Activated naive CD8-positive, alpha-beta T cell (primary cell): Measurements from ENCODE around the gene TMTC3.
A peak's percentile ranks its signal among the peaks of the same experiment; 100 is the strongest.

Experiments
- H3K27ac Mint-ChIP-seq: one replicate; pipeline ENCODE4 v1.8.0; 2021; ENCODE audit warnings: mixed read lengths
- H3K27me3 Mint-ChIP-seq: one replicate; pipeline ENCODE4 v1.8.0; 2021; ENCODE audit warnings: mixed read lengths
- H3K36me3 Mint-ChIP-seq: one replicate; pipeline ENCODE4 v1.8.0; 2021; ENCODE audit warnings: mixed read lengths
- H3K4me1 Mint-ChIP-seq: one replicate; pipeline ENCODE4 v1.8.0; 2021; ENCODE audit warnings: low read depth, mixed read lengths
- H3K4me3 Mint-ChIP-seq: one replicate; pipeline ENCODE4 v1.8.0; 2021; ENCODE audit warnings: mild to moderate bottlenecking, mixed read lengths
- H3K9me3 Mint-ChIP-seq: one replicate; pipeline ENCODE4 v1.8.0; 2021; ENCODE audit warnings: low read depth, mixed read lengths

Gene TMTC3

DNA sequence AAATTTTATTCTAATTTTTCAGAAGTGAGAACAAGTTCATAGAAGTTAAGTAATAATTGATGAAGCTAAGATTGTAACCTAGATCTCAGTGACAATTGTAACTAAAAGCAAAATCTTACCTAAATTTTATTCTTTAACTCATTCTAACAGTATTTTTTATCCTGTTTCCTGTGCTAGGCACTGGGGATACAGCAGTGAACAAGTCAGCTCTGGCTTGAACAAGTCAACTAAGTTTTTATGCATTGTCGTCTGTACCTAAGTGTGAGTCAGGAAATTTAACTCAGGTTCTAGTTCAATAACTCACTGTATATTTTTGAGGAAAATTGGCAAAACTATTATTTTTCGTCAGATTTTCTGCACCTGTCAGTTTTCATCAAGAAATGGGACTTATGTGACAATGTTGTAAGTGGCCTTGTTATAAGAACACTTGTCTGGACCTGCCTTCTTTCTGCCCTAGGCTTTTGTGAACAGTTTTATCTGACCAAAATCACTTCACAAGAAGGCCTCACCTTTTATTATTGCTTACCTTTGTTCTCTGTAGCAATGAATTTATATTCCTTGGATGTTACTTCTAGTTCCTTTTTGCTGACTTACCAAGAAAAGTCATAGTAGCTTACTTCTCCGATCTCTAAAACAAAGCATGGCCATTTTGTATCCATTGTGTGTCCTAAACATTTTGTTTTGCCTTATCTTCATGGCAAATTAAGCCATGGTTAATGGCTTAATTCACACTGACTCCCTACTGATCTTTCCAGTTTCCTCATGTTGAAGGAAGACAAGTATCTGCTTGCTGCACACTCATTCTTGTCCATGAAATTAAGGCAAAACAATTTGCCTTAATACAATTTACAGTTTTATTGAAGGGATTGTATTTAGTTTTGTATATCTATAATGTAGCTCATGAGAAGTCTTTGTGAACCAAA, 2.7 kb downstream of the TMTC3 start:
- Mint-ChIP-seq H3K27me3 (no peaks in the 10 kb centered on the region), H3K27ac (no peak overlapping the region), H3K4me1 (peaks cover 47% of the 10 kb centered on the region), H3K4me3 (peak overlapping the region; percentile 60), H3K36me3 (peaks cover 6% of the 10 kb centered on the region), H3K9me3 (no peaks in the 10 kb centered on the region)

DNA sequence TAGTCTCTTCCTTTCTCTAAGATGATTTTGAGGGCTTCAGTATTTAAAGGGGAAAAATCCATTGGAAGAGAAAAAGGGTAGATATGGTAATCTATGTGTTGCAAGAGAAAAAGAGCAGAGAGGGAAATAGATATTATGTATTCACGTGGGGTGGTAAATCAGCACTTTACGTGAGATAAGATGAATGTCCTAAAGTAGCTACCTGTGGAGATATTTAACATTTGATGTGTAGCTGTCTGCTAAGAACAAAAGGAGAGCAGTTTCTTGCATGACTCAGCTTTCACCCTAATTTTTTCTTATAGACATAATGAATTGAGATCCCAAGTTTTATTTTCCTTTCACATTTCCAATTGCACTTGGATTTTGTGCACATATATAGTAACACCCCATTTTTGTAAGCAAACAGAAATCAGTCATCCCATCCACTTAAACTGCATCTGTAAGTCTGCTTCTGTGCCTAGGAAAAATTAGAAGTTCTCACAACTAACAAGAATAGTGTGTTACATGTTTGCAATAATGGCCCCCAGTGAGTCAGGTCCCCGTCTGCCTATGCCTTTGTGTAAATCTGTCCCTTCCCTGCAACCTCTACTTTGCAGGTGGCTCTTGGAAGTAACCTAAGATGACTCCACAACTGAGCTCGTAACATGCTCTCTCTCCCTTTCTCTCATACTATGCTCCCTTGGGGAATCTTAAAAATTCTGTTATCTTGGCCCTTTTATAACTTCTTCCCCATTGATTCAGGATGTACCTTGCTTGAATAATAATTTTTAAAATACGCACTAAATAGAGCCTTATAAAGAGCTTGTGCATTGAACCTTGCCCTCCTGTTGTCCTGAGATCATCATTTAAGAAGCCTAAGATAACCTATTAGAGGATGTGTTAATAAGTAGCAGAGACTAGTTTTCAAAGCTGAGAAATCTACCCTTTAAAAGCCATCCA, 3.7 kb downstream of the TMTC3 start:
- no peaks in the 10 kb centered on the region for H3K27me3 Mint-ChIP-seq
- H3K4me1 Mint-ChIP-seq, result peaks cover 54% of the 10 kb centered on the region
- no peak overlapping the region for H3K4me3 Mint-ChIP-seq
- H3K9me3 Mint-ChIP-seq, result no peaks in the 10 kb centered on the region
- H3K36me3 Mint-ChIP-seq, result peaks cover 4% of the 10 kb centered on the region
- no peak overlapping the region for H3K27ac Mint-ChIP-seq

DNA sequence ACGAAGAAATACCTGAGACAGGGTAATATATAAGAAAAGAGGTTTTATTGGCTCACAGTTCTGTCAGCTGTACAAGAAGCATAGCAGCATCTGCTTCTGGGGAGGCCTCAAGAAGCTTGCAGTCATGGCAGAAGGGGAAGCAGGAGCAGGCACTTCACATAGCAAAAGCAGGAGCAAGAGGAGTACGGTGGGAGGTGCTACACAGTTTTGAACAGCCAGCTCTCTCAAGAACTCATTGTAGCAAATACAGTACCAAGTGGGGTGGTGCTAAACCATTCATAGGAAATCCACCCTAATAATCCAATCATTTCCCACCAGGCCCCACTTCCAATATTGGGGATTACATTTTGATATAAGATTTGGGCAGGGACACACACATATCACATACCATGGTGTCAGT, 8.0 kb downstream of the TMTC3 start:
- Mint-ChIP-seq H3K27me3 (no peaks in the 10 kb centered on the region), H3K4me1 (peaks cover 41% of the 10 kb centered on the region), H3K9me3 (no peaks in the 10 kb centered on the region), H3K27ac (no peak overlapping the region), H3K4me3 (no peak overlapping the region), H3K36me3 (peaks cover 4% of the 10 kb centered on the region)

DNA sequence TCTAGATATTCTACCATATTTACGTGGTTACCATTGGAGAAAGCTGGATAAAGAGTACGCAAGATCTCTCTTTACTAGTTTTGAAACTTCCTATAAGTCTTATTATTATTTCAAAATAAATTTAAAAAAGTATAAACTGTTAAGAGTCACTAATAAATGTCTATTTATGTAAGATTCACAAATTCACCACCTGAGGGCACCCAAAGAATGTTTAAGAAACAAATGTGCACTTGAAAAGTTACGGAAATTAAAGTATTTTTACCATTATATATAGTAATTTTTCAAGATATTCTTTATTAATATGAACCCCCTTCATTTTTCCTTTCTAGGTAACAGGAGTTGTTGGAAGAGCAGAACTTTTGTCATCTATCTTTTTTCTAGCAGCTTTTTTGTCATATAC, 11.9 kb downstream of the TMTC3 start:
- Mint-ChIP-seq H3K36me3 (peaks cover 6% of the 10 kb centered on the region), H3K27ac (no peak overlapping the region), H3K9me3 (no peaks in the 10 kb centered on the region), H3K27me3 (no peaks in the 10 kb centered on the region), H3K4me3 (no peak overlapping the region), H3K4me1 (peaks cover 23% of the 10 kb centered on the region)

DNA sequence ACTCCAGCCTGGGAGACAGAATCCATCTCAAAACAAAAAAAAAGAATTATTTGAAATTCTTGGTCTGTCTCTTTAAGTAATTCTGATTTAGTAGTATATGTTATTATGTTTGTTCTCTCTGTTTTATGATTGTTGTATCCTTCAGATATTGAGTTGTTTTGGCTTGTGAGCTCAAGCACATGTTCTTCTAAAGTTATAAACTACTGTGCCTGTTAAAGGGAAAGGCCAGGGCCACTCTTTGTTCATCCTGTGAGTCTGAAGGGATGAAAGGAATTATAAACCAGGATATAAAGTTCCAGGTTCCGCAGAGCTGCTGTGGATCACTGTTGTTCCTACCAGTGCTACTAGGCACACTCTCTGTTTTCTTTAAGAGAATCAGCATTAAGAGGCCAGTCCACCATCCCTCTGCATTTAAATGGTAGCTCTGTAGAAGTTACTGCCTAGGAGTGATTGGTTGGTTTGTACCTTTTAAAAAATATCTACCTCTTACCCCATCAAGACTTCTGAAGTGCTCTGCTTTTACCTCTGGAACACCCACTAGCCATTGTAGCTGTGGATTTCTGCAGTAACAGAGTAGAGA, 14.1 kb downstream of the TMTC3 start:
- peaks cover 3% of the 10 kb centered on the region for H3K36me3 Mint-ChIP-seq
- no peak overlapping the region for H3K27ac Mint-ChIP-seq
- no peaks in the 10 kb centered on the region for H3K27me3 Mint-ChIP-seq
- H3K9me3 Mint-ChIP-seq, result no peaks in the 10 kb centered on the region
- H3K4me3 Mint-ChIP-seq, result no peak overlapping the region
- H3K4me1 Mint-ChIP-seq, result peaks cover 13% of the 10 kb centered on the region

DNA sequence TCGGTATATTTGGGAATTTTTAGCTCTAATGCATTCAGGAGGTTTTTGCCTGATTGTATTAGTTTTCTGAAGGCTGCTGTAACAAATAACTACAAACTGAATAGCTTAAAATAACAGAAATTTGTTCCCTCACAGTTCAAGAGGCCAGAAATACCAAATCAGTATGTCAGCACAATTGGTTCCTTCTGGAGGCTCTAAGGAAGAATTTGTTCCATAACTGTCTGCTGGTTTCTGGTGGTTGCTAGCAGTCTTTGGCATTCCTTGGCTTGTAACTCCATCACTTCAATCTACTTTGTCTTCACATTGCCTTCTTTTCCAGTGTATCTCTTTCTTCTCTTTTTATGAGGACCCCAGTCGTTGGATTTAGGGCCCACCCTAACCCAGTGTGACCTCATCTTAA, 21.3 kb downstream of the TMTC3 start:
- Mint-ChIP-seq H3K27me3 (no peaks in the 10 kb centered on the region), H3K27ac (no peak overlapping the region), H3K9me3 (no peaks in the 10 kb centered on the region), H3K36me3 (peaks cover 25% of the 10 kb centered on the region), H3K4me1 (no peaks in the 10 kb centered on the region), H3K4me3 (no peak overlapping the region)

DNA sequence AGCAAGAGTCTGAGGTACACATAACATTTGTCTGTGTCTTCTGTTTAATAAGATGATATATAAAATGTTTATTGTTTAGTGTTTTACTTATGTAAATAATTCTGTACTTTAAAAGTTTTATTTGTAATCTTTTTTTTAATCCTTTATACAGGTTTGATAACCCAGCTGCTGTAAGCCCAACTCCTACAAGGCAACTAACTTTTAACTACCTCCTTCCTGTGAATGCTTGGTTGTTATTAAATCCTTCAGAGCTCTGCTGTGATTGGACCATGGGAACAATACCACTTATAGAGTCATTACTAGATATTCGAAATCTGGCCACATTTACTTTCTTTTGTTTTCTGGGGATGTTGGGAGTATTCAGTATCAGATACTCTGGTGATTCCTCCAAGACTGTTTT, 24.1 kb downstream of the TMTC3 start:
- H3K27me3 Mint-ChIP-seq, result no peaks in the 10 kb centered on the region
- no peak overlapping the region for H3K4me3 Mint-ChIP-seq
- H3K36me3 Mint-ChIP-seq, result peaks cover 32% of the 10 kb centered on the region
- H3K27ac Mint-ChIP-seq, result no peak overlapping the region
- H3K4me1 Mint-ChIP-seq, result no peaks in the 10 kb centered on the region
- no peaks in the 10 kb centered on the region for H3K9me3 Mint-ChIP-seq

DNA sequence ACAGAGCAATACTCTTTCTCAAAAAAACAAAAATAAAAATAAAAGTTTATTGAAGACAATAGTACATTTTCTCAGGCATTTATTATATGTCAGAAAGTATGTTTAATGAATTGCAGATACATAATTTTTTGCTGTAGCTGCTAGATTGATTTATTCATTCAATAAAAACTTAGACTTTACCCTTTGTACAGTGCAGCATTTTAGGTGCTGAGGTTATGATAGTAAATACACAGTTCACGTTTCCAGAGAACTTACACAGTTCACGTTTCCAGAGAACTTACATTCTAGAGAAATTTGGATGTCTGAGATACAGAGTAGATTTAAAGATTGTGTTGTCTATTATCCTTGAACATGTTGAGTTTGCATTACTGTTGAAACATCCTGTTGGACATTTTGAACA, 25.3 kb downstream of the TMTC3 start:
- Mint-ChIP-seq H3K9me3 (no peaks in the 10 kb centered on the region), H3K4me1 (no peaks in the 10 kb centered on the region), H3K4me3 (no peak overlapping the region), H3K27me3 (no peaks in the 10 kb centered on the region), H3K36me3 (peaks cover 32% of the 10 kb centered on the region), H3K27ac (no peak overlapping the region)

DNA sequence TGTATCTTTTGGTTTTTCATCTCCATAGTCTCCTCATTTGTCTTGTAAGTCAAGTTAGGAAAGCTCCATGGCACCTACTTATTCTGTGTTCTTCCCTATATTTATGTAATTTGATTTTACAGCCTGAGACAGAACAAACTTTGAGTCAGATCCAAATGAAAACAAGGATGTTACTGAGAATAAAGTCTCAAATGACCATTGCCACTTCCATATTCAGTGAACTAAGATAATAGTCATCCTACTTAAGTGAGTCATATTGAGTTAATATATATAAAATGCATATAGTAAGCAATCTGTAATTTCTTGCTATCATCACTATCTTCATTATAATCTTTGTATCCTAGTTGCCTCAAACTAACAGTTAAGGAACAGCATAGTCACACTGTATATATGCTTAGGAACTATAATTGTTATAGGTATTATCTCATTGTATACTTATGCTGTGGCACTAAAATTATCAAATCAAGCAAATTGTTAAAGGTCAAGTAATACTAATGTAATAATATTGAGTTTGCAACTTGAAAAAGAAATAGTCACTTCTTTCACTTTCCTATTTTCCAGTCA, 30.8 kb downstream of the TMTC3 start:
- H3K4me1 Mint-ChIP-seq, result no peaks in the 10 kb centered on the region
- H3K27ac Mint-ChIP-seq, result no peak overlapping the region
- no peaks in the 10 kb centered on the region for H3K27me3 Mint-ChIP-seq
- H3K4me3 Mint-ChIP-seq, result no peak overlapping the region
- no peaks in the 10 kb centered on the region for H3K9me3 Mint-ChIP-seq
- H3K36me3 Mint-ChIP-seq, result peaks cover 33% of the 10 kb centered on the region

DNA sequence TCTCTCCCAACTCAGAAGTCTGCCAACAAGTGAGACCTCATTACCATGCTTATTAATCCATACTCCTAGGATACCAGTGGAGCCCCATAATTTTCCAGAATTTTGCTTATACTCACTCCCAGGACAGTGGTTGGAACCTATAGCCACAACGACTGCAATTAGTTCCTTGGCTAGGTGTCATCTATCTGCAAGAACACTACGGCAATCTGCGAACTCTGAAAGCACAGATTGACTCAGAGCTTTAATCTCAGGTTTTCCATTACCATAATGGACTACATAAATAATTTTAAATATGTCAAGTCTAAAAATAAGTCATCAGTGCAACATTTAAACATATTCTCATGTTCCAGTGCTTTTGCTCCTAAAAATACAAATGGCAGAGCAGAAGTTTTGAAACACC, 33.4 kb downstream of the TMTC3 start:
- Mint-ChIP-seq H3K4me3 (no peak overlapping the region), H3K36me3 (peaks cover 41% of the 10 kb centered on the region), H3K27me3 (no peaks in the 10 kb centered on the region), H3K9me3 (no peaks in the 10 kb centered on the region), H3K27ac (no peak overlapping the region), H3K4me1 (no peaks in the 10 kb centered on the region)

DNA sequence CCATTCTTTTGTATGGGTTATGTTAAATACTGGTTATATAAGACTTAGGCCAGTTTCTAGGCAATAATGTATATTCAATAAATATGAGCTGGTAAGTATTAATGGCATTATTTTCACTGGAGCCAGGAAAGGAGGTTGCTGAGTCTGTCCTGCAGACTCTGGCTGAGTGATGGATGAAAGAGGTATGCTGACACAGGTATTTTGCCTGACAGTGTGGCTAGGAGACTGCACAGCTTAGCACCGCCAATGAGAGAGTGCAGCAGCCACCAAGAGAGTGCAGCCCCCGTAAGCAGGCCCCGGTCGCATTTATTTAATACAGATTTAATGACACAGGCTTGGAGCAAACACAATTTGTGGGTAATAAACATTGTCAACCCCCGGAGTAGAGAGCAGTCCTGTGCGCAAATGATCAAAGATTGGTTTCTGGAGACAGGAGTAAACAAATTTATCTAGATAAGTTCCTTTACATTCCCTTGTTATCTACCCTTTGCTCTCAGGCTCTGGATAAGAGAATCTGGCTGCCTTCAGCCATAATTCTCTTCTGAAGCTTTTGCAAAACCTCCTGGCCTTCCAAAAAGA, 37.4 kb downstream of the TMTC3 start:
- Mint-ChIP-seq H3K27ac (no peak overlapping the region), H3K4me3 (no peak overlapping the region), H3K9me3 (no peaks in the 10 kb centered on the region), H3K4me1 (no peaks in the 10 kb centered on the region), H3K36me3 (peaks cover 51% of the 10 kb centered on the region), H3K27me3 (no peaks in the 10 kb centered on the region)

DNA sequence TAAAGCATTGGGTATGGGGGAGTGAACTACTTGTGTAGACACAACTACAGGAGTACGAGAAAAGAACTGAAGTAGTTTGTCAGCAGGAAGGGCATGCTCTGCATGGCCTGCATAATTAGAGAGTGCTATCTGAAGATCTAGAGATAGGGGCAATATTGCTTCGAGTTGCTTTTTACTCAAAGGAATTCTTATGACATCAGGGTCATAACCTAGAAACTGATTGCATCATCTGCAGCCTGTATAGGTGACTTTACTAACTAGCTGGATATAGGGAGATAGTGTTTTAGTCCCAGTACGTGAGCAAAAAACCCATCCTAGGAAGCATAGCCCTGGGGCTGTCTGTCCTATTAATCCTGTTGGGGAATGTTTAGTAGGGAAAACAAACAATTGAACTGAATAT, 39.8 kb downstream of the TMTC3 start:
- H3K4me3 Mint-ChIP-seq, result no peak overlapping the region
- no peaks in the 10 kb centered on the region for H3K9me3 Mint-ChIP-seq

DNA sequence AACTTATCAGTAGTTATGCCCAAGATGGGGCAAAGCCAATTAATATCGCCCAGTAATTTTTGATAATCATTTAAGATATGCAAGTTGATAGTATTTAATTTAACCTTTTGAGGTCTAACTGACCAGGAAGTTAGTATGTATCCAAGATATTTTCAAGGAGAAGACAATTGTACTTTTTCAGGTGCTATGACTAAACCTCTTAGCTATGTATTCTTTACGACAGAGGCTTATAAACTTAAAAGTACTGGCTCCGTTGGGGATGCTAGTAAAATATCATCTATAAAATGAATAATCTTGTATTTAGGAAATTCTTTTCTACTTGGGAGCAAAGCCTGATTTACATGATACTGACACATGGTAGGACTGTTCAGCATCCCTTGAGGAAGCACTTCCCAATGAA, 40.3 kb downstream of the TMTC3 start:
- no peak overlapping the region for H3K27ac Mint-ChIP-seq
- H3K36me3 Mint-ChIP-seq, result peaks cover 48% of the 10 kb centered on the region
- no peaks in the 10 kb centered on the region for H3K4me1 Mint-ChIP-seq
- no peak overlapping the region for H3K4me3 Mint-ChIP-seq
- no peaks in the 10 kb centered on the region for H3K9me3 Mint-ChIP-seq
- H3K27me3 Mint-ChIP-seq, result no peaks in the 10 kb centered on the region

More for the DNA sequence above, 39.8 kb downstream of the TMTC3 start:
- H3K27ac Mint-ChIP-seq, result no peak overlapping the region
- no peaks in the 10 kb centered on the region for H3K4me1 Mint-ChIP-seq
- H3K36me3 Mint-ChIP-seq, result peaks cover 50% of the 10 kb centered on the region
- no peaks in the 10 kb centered on the region for H3K27me3 Mint-ChIP-seq

DNA sequence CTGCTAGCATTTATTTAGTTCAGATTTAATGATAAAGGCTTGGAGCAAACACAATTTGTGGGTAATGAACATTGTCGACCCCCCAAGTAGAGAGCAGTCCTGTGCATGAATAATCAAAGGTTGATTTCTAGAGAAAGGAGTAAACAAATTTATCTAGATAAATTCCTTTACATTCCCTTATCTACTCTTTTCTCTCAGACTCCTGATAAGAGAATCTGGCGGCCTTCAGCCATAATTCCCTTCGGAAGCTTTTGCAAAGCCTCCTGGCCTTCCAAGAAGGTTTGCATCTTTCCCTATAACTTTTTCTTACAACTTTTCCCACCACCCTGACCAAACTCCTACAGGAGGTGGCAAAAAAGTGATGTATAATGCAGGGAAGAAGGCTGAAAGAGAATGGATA, 42.1 kb downstream of the TMTC3 start:
- Mint-ChIP-seq H3K27ac (no peak overlapping the region), H3K27me3 (no peaks in the 10 kb centered on the region), H3K36me3 (peaks cover 42% of the 10 kb centered on the region), H3K9me3 (no peaks in the 10 kb centered on the region), H3K4me3 (no peak overlapping the region), H3K4me1 (no peaks in the 10 kb centered on the region)
